Measurements from ENCODE around the gene RAB25. TPM values are rescaled to one million over a fixed set of nuclear protein-coding genes. Genes with fewer than 3 reads are reported as not detected.

RAB25 gene
- total and polyA plus RNA-seq, 2 of the 13 experiments (the other 11 are each of a cell fraction or from before 2014, with no cell fraction given) = 0.20 to 0.22 TPM

GRCh38 chr1:156114919-156115513 lies 54.1 kb downstream of the RAB25 start (continued):
- TF ChIP-seq, protein P1, sequence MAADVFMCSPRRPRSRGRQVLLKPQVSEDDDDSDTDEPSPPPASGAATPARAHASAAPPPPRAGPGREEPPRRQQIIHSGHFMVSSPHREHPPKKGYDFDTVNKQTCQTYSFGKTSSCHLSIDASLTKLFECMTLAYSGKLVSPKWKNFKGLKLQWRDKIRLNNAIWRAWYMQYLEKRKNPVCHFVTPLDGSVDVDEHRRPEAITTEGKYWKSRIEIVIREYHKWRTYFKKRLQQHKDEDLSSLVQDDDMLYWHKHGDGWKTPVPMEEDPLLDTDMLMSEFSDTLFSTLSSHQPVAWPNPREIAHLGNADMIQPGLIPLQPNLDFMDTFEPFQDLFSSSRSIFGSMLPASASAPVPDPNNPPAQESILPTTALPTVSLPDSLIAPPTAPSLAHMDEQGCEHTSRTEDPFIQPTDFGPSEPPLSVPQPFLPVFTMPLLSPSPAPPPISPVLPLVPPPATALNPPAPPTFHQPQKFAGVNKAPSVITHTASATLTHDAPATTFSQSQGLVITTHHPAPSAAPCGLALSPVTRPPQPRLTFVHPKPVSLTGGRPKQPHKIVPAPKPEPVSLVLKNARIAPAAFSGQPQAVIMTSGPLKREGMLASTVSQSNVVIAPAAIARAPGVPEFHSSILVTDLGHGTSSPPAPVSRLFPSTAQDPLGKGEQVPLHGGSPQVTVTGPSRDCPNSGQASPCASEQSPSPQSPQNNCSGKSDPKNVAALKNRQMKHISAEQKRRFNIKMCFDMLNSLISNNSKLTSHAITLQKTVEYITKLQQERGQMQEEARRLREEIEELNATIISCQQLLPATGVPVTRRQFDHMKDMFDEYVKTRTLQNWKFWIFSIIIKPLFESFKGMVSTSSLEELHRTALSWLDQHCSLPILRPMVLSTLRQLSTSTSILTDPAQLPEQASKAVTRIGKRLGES (CRISPR knock-in tag; IDR thresholded peaks at IDR 0.05; ENCODE audit: borderline replicate concordance) = no peak
- no peak for TF ChIP-seq AHR (CRISPR knock-in tag; IDR thresholded peaks at IDR 0.05)
- no peak for TF ChIP-seq ZBTB39 (CRISPR knock-in tag; IDR thresholded peaks at IDR 0.05)
- no peak for TF ChIP-seq SNAPC4 (CRISPR knock-in tag; IDR thresholded peaks at IDR 0.05)
- TF ChIP-seq ETV5 (CRISPR knock-in tag; IDR thresholded peaks at IDR 0.05; ENCODE audit: borderline replicate concordance) = 0 out of 2 replicates have a peak, but pooled peaks have one; percentile 26
- TF ChIP-seq ZNF44 (CRISPR knock-in tag; IDR thresholded peaks at IDR 0.05) = no peak
- no peak for TF ChIP-seq MTA1 (CRISPR knock-in tag; IDR thresholded peaks at IDR 0.05; ENCODE audit: borderline replicate concordance)
- TF ChIP-seq SALL2 (CRISPR knock-in tag; IDR thresholded peaks at IDR 0.05) = 0 out of 2 replicates have a peak, but pooled peaks have one; percentile 6
- TF ChIP-seq ZNF180 (CRISPR knock-in tag; IDR thresholded peaks at IDR 0.05; ENCODE audit: borderline replicate concordance, low read depth) = no peak
- TF ChIP-seq ZNF7 (CRISPR knock-in tag; IDR thresholded peaks at IDR 0.05) = no peak
- no peak; a peak in 1 of 4 replicates for TF ChIP-seq KLF16 (CRISPR knock-in tag; IDR thresholded peaks at IDR 0.05)
- TF ChIP-seq ZNF589 (CRISPR knock-in tag; conservative IDR thresholded peaks at IDR 0.05) = no peak
- TF ChIP-seq TBX3 (IDR thresholded peaks at IDR 0.05; ENCODE audit: borderline replicate concordance) = no peak
- TF ChIP-seq ATF4 (CRISPR knock-in tag; IDR thresholded peaks at IDR 0.05) = no peak
- no peak for TF ChIP-seq MATR3 (CRISPR knock-in tag; IDR thresholded peaks at IDR 0.05)
- TF ChIP-seq ZNF704 (CRISPR knock-in tag; IDR thresholded peaks at IDR 0.05; ENCODE audit: borderline replicate concordance) = no peak; the same call in 1 of the 2 replicates
- no peak for TF ChIP-seq ZNF605 (CRISPR knock-in tag; IDR thresholded peaks at IDR 0.05)
